ENCODE data around the gene UCK2.

GRCh38 chr1:165873481-165873880 lies 46.1 kb downstream of the UCK2 start:
- TF ChIP-seq, protein P1, sequence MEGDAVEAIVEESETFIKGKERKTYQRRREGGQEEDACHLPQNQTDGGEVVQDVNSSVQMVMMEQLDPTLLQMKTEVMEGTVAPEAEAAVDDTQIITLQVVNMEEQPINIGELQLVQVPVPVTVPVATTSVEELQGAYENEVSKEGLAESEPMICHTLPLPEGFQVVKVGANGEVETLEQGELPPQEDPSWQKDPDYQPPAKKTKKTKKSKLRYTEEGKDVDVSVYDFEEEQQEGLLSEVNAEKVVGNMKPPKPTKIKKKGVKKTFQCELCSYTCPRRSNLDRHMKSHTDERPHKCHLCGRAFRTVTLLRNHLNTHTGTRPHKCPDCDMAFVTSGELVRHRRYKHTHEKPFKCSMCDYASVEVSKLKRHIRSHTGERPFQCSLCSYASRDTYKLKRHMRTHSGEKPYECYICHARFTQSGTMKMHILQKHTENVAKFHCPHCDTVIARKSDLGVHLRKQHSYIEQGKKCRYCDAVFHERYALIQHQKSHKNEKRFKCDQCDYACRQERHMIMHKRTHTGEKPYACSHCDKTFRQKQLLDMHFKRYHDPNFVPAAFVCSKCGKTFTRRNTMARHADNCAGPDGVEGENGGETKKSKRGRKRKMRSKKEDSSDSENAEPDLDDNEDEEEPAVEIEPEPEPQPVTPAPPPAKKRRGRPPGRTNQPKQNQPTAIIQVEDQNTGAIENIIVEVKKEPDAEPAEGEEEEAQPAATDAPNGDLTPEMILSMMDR (IDR thresholded peaks at IDR 0.05): no peak
- TF ChIP-seq, protein P2, sequence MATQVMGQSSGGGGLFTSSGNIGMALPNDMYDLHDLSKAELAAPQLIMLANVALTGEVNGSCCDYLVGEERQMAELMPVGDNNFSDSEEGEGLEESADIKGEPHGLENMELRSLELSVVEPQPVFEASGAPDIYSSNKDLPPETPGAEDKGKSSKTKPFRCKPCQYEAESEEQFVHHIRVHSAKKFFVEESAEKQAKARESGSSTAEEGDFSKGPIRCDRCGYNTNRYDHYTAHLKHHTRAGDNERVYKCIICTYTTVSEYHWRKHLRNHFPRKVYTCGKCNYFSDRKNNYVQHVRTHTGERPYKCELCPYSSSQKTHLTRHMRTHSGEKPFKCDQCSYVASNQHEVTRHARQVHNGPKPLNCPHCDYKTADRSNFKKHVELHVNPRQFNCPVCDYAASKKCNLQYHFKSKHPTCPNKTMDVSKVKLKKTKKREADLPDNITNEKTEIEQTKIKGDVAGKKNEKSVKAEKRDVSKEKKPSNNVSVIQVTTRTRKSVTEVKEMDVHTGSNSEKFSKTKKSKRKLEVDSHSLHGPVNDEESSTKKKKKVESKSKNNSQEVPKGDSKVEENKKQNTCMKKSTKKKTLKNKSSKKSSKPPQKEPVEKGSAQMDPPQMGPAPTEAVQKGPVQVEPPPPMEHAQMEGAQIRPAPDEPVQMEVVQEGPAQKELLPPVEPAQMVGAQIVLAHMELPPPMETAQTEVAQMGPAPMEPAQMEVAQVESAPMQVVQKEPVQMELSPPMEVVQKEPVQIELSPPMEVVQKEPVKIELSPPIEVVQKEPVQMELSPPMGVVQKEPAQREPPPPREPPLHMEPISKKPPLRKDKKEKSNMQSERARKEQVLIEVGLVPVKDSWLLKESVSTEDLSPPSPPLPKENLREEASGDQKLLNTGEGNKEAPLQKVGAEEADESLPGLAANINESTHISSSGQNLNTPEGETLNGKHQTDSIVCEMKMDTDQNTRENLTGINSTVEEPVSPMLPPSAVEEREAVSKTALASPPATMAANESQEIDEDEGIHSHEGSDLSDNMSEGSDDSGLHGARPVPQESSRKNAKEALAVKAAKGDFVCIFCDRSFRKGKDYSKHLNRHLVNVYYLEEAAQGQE (IDR thresholded peaks at IDR 0.05; ENCODE audit: insufficient read depth in 1 of 2, low read depth in 2 of 2, low read length in 1 of 2): no peak
